Activated T-helper 1 cell treated with anti-CD3 and anti-CD28 coated beads, Interleukin-12 subunit alpha, Interleukin-12 subunit beta, Interleukin-2, Interleukin-4 antibody, amounts not matched to agents 30 ng/mL and 10 ng/mL and 1 ng/mL, durations not matched to agents 14 hours and 24 hours and 36 hours (primary cell): Measurements from ENCODE around the gene ACCS. TPM values are rescaled to one million over a fixed set of nuclear protein-coding genes. Genes with fewer than 3 reads are reported as not detected.

ENCODE experiments used
- DNase-seq: peaks from one replicate; pipeline ENCODE4 v3.0.0; 2021; ENCODE audit warnings: low spot score
- H3K27ac Mint-ChIP-seq: one replicate; pipeline ENCODE4 v1.8.0; 2021; ENCODE audit warnings: mild to moderate bottlenecking, mixed read lengths
- H3K27me3 Mint-ChIP-seq: one replicate; pipeline ENCODE4 v1.8.0; 2022; ENCODE audit warnings: mild to moderate bottlenecking, moderate library complexity, mixed read lengths; ENCODE audit not compliant: insufficient read depth
- H3K36me3 Mint-ChIP-seq: one replicate; pipeline ENCODE4 v1.8.0; 2021; ENCODE audit warnings: low read depth, mixed read lengths
- H3K4me1 Mint-ChIP-seq: one replicate; pipeline ENCODE4 v1.8.0; 2021; ENCODE audit warnings: low read depth, mixed read lengths
- H3K4me3 Mint-ChIP-seq: one replicate; pipeline ENCODE4 v1.8.0; 2021; ENCODE audit warnings: mild to moderate bottlenecking, moderate library complexity, mixed read lengths
- H3K9me3 Mint-ChIP-seq: one replicate; pipeline ENCODE4 v1.8.0; 2021; ENCODE audit warnings: mixed read lengths
- intact Hi-C: fragments of 100-400 bp; cut with micrococcal nuclease; formaldehyde crosslinking; loops from one replicate; pipeline ENCODE4 v1.15.1; 2024
- total RNA-seq: library from RNA; stranded (reverse); gene quantifications from 2 replicates; pipeline ENCODE4 v1.2.3, GENCODE V29; 2022

Gene ACCS
- total RNA-seq, 1 donor from 2014 or later, result 18.1 TPM

DNA sequence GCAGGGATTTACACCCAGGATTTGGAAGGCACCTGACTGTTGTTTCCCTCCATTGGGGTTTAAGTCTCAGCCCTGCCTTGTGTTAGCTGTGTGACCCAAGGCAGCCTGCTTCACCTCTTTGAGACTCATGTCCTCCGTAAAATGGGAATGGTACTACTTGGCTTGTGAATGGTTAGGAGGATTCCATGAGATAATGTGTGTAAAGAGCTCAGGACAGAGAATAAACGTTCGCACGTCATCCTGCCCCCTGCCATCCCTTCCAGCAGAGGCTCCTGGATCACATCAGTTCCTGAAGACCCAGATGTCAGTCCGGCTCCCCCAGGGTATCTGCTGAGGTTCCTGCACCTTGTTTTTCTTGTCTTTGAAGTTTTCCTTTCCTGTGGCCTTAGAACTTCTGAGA is 35.1 kb upstream of the ACCS start:
- no peak overlapping the region for H3K27ac Mint-ChIP-seq
- DNase-seq, result no peak
- peaks cover 3% of the 10 kb centered on the region for H3K9me3 Mint-ChIP-seq

DNA sequence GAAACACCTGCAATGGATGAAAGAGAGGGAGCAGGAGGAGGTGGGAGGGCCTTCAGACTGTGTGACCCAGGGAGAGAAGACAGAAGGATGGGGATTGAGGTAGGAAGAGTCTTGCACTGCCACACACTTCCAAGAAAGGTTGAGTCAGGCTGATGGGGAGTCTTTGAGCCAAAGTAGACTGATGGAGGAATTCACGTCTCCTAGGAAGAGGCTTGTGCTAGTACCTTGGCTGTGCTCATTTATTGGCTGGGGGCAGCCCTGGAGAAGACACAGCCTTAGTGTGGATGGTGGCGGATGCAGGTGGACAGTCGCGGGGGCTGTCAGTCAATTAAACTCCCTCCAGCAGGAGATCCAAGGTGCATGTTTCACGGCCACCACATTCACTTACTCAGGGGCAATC is 34.5 kb upstream of the ACCS start:
- H3K9me3 Mint-ChIP-seq, result no peaks in the 10 kb centered on the region
- no peaks in the 10 kb centered on the region for H3K36me3 Mint-ChIP-seq
- H3K4me3 Mint-ChIP-seq, result no peak overlapping the region
- intact Hi-C loops, result no loop called here
- H3K27ac Mint-ChIP-seq, result no peak overlapping the region
- no peaks in the 10 kb centered on the region for H3K4me1 Mint-ChIP-seq
- peaks cover 8% of the 10 kb centered on the region for H3K27me3 Mint-ChIP-seq
- no peak for DNase-seq

More for the DNA sequence above, 35.1 kb upstream of the ACCS start:
- intact Hi-C loops, result no loop called here
- H3K36me3 Mint-ChIP-seq, result no peaks in the 10 kb centered on the region
- H3K4me3 Mint-ChIP-seq, result no peak overlapping the region
- H3K4me1 Mint-ChIP-seq, result no peaks in the 10 kb centered on the region
- peaks cover 12% of the 10 kb centered on the region for H3K27me3 Mint-ChIP-seq

DNA sequence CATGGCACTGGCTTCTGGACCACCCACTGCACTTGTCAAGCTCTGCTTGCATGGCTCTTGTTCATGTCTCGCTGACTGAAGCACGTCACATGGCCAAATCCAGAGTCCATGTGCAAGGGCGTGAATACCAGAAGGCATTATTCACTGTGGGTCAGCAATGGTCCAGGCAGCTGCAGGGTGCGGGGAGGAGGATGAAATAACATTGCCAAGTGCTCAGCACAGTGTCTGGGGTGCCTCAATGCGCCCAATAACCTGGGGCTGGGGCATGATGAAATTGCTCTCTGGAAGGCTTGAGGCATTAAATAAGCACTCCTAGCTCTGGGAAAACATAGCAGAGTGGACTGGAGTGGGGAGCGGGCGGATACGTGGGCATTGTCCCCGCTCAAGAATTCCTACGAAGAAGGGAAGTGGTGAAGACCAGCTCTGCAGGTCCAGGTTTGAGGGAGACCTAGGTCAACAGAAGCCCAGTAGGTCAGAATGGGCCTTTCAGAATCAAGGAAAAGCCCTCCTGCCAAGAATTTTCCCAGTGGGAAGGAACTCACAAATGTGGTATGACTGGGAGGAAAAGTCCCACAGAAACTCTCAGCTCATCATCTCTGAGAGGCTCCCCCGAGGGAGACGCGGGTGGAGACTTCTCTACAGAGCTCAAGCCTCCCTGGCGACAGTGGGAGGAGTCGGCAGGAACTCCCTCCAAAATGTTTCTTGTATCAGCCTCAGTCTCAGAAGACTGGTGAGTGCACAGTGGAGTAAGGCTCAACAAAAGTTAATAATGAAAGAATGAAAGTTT is 33.6 kb upstream of the ACCS start:
- no peak overlapping the region for H3K27ac Mint-ChIP-seq
- H3K36me3 Mint-ChIP-seq, result no peaks in the 10 kb centered on the region
- no peaks in the 10 kb centered on the region for H3K4me1 Mint-ChIP-seq
- H3K9me3 Mint-ChIP-seq, result no peaks in the 10 kb centered on the region
- H3K4me3 Mint-ChIP-seq, result no peak overlapping the region
- H3K27me3 Mint-ChIP-seq, result peaks cover 4% of the 10 kb centered on the region
- intact Hi-C loops, result no loop called here
- no peak for DNase-seq

DNA sequence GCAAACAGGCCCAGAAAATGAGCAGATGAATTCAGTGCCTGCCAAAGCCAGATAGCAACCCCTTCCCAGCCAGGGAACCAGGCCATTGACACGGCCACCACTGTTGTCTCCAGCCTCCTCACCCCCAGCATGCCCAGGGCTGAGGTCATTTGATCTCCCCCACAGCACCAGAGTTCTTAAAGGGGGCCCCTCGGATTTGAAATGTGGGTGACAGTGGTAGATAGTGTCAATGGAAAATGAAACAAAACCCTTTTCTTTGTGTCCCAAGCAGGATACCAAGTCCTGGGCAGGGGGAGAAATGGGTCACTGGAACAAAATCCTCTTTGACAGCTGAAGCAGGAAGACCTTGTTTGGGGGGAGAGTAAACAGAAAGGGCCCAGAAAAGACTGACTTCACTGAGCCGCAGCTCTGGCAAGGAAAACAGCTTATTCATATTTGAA is 32.6 kb upstream of the ACCS start:
- intact Hi-C loops, result no loop called here
- H3K4me1 Mint-ChIP-seq, result no peaks in the 10 kb centered on the region
- H3K27me3 Mint-ChIP-seq, result peaks cover 4% of the 10 kb centered on the region
- DNase-seq, result no peak
- H3K36me3 Mint-ChIP-seq, result no peaks in the 10 kb centered on the region
- H3K4me3 Mint-ChIP-seq, result no peak overlapping the region
- no peaks in the 10 kb centered on the region for H3K9me3 Mint-ChIP-seq
- H3K27ac Mint-ChIP-seq, result no peak overlapping the region

DNA sequence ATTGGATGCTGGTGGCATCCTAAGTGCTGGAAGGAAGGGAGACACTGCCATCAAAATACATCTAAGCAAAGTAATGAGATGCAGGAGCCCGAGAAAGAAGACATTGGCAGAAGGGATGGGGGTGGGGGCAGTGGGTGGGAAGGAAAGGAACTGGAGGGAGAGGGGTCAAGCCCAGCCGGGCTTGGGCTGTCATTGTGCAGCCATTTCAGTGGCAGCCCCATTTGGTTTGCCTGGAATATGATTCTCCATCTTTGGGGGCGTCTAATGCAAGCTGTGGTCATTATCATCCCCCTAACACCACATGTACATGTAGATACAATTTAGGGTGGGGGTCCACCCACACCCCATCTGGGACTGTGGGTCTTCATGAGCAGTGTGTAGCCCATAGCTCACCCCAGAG is 32.2 kb upstream of the ACCS start:
- no peaks in the 10 kb centered on the region for H3K9me3 Mint-ChIP-seq
- H3K4me3 Mint-ChIP-seq, result no peak overlapping the region
- intact Hi-C loops, result no loop called here
- H3K27me3 Mint-ChIP-seq, result peaks cover 4% of the 10 kb centered on the region
- H3K36me3 Mint-ChIP-seq, result no peaks in the 10 kb centered on the region
- no peaks in the 10 kb centered on the region for H3K4me1 Mint-ChIP-seq
- no peak for DNase-seq
- H3K27ac Mint-ChIP-seq, result no peak overlapping the region

DNA sequence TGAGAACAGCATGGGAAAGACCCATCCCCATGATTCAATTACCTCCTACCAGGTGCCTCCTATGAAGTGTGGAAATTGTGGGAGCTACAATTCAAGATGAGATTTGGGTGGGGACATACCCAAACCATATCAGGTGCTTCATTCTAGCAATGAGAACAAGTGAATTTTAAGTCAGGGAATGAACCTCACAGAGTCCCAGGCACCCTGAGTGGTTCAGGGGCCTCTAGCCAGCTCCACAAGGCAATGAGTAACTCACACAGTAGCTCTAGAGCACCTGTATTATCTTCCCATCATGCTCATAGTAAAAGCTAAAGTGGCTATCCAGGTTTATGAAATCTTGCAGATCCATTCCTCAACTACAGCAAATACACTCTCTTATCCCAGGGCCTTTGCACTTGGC is 31.4 kb upstream of the ACCS start:
- no peak overlapping the region for H3K27ac Mint-ChIP-seq
- peaks cover 4% of the 10 kb centered on the region for H3K27me3 Mint-ChIP-seq
- no peaks in the 10 kb centered on the region for H3K36me3 Mint-ChIP-seq
- no peak overlapping the region for H3K4me3 Mint-ChIP-seq
- intact Hi-C loops, result no loop called here
- no peak for DNase-seq
- no peaks in the 10 kb centered on the region for H3K4me1 Mint-ChIP-seq
- H3K9me3 Mint-ChIP-seq, result no peaks in the 10 kb centered on the region

DNA sequence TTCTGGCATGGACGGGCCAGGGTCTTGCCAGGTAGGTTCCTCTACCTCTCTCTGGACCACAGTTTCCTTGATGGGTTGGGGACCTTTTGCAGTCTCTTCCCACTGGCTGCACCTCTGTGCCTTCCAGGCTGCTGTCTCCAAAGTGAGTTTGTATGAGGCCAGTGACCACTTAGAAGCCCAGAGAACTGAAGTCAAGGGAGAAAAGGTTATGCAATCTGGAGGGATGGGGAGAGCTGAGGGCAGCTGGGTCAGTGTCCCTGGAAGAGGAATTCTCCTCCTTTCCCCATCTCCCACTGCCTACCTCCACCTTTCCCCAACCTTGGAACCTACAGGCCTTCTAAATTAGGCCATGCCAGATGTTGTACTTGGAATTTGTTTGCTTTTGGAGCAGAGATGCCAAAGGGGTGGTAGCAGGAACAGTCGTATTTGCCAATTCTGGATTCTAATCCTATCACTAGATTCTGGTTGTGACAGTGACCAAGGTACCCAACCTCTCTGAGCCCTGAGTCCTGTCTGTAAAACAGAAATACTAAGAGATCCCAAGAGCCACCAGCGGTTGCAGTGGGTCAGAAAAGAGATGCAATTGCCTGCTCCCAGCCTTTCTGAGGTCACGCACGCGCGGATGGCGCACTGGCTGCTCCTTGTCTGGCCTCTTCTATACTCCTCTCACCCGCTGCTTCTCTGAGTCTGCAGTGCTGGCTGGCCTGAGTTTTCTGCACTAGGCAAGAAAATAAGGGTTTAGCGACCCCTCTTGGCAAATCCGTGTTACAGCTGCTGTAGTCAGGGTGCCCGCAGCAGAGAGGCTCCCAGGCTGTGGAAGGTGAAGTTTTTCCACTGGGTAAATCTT is 29.0 kb upstream of the ACCS start:
- H3K4me3 Mint-ChIP-seq, result no peak overlapping the region
- H3K27me3 Mint-ChIP-seq, result peaks cover 7% of the 10 kb centered on the region
- no peak overlapping the region for H3K27ac Mint-ChIP-seq
- no peaks in the 10 kb centered on the region for H3K36me3 Mint-ChIP-seq
- intact Hi-C loops, result loop anchor here (1.0 kb wide), 2 partner anchors 147 to 393 kb away; no protein-coding TSS in a partner anchor
- DNase-seq, result peak; percentile 11
- peaks cover 9% of the 10 kb centered on the region for H3K9me3 Mint-ChIP-seq
- no peaks in the 10 kb centered on the region for H3K4me1 Mint-ChIP-seq

DNA sequence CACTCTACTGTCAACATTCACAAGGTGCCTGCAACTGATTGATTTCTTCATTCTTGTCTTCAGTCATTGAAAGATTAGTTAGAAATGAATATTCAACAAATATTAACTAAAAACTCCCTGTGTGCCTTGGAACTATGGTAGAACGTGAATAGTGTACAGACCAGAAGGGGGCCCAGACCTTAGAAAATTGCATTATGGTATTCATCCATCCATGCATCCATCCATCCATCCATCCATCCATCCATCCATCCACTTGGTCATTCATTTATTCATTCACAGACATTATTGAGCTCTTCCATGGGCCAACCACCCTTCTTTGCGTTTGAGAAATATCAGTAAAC is 28.4 kb upstream of the ACCS start:
- H3K4me3 Mint-ChIP-seq, result no peak overlapping the region
- no peak for DNase-seq
- H3K36me3 Mint-ChIP-seq, result no peaks in the 10 kb centered on the region
- H3K9me3 Mint-ChIP-seq, result peaks cover 9% of the 10 kb centered on the region
- no peak overlapping the region for H3K27ac Mint-ChIP-seq
- H3K4me1 Mint-ChIP-seq, result no peaks in the 10 kb centered on the region
- intact Hi-C loops, result loop anchor here (1.0 kb wide), 2 partner anchors 147 to 393 kb away; no protein-coding TSS in a partner anchor
- peaks cover 7% of the 10 kb centered on the region for H3K27me3 Mint-ChIP-seq

DNA sequence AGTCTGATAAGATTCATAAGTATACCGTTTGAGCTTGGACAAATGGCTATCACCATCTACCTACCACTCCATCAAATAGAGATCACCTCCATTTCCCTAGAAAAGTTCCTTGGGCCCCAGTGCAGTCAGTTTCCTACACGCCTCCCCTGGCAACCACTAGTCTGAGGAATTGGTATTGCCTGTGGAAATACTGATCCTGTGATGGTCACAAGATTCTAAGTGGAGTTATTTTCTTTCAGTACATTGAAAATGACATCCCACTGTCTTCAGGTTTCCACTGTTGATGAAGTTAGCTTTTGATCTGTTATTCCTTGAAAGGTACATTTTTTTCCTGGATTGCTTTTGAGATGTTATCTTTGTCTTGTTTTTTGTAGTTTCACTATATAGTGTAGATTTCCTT is 22.9 kb upstream of the ACCS start:
- DNase-seq, result no peak
- intact Hi-C loops, result no loop called here
- H3K4me1 Mint-ChIP-seq, result no peaks in the 10 kb centered on the region
- no peaks in the 10 kb centered on the region for H3K36me3 Mint-ChIP-seq
- no peak overlapping the region for H3K4me3 Mint-ChIP-seq
- H3K9me3 Mint-ChIP-seq, result peaks cover 9% of the 10 kb centered on the region
- H3K27ac Mint-ChIP-seq, result no peak overlapping the region
- peaks cover 8% of the 10 kb centered on the region for H3K27me3 Mint-ChIP-seq

DNA sequence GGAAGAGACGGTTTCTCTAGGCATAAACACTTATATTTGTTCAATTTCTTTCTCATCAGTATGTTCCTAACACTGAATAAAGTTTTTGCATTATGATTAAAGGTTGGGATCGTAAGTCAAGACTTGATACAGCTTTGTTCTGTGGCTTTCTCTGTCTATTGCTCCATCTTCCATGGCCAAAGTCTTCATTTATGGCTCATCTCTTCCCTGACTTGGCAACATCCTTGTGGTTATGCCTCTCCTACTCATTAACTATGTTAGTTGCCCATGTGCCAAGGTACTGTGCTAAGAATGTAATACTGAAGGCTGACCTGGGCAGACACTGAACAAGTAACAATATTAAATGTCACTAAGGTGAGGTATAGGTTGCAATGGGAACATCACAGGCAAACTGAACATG is 19.9 kb upstream of the ACCS start:
- no peaks in the 10 kb centered on the region for H3K36me3 Mint-ChIP-seq
- H3K4me3 Mint-ChIP-seq, result no peak overlapping the region
- peaks cover 3% of the 10 kb centered on the region for H3K9me3 Mint-ChIP-seq
- no peak overlapping the region for H3K27ac Mint-ChIP-seq
- intact Hi-C loops, result no loop called here
- peaks cover 2% of the 10 kb centered on the region for H3K27me3 Mint-ChIP-seq
- no peaks in the 10 kb centered on the region for H3K4me1 Mint-ChIP-seq
- DNase-seq, result no peak

DNA sequence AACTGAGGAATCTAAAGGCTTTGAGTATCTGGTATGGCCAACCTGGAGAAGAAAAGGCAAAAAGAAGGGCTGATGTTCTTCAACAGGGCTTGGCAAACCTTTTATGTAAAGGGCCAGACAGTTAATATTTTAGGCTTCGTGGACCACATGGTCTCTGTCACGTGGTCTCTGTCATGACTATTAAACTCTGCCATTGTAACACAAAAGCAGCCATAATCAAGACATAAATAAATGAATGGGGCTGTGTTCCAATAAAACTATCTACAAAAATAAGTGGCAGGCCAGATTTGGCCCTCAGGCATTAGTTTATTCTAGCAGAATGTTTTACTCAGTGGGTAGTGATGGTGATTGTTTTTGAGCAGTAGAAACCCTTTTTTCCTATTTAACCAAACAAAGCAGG is 18.8 kb upstream of the ACCS start:
- H3K36me3 Mint-ChIP-seq, result no peaks in the 10 kb centered on the region
- DNase-seq, result no peak
- H3K27ac Mint-ChIP-seq, result no peak overlapping the region
- H3K4me3 Mint-ChIP-seq, result no peak overlapping the region
- no peaks in the 10 kb centered on the region for H3K9me3 Mint-ChIP-seq
- intact Hi-C loops, result no loop called here
- H3K27me3 Mint-ChIP-seq, result peaks cover 3% of the 10 kb centered on the region
- H3K4me1 Mint-ChIP-seq, result no peaks in the 10 kb centered on the region

DNA sequence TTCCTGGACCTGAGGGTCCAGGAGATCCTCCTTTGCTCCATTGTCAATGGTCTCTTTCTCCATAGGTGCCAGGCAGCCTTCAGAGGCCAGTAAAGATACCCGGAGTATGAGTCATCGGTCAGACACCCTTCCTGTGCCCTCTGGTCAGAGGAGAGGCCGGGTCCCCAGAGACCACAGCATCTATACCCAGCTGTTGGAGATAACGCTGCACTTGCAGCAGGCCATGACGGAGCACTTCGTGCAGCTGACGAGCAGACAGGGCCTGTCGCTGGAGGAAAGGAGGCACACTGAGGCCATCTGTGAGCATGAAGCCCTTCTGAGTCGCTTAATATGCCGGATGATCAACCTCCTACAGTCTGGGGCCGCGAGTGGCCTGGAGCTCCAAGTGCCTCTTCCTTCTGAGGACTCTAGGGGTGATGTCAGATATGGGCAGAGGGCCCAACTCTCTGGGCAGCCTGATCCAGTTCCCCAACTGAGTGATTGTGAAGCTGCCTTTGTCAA is 18.1 kb upstream of the ACCS start, which contains the start of gene ACCSL:
TSS of gene ACCSL (plus strand) at position 51 of the 501 bp plus-strand sequence. CDS start at position 107, 56 bp downstream.
- DNase-seq, result no peak
- intact Hi-C loops, result no loop called here
- H3K4me3 Mint-ChIP-seq, result no peak within 1 kb of the TSS
- H3K27me3 Mint-ChIP-seq, result peaks cover 3% of the 10 kb centered on the region
- no peaks in the 10 kb centered on the region for H3K36me3 Mint-ChIP-seq
- H3K4me1 Mint-ChIP-seq, result no peaks in the 10 kb centered on the region
- no peaks in the 10 kb centered on the region for H3K9me3 Mint-ChIP-seq
- no peak within 1 kb of the TSS for H3K27ac Mint-ChIP-seq

DNA sequence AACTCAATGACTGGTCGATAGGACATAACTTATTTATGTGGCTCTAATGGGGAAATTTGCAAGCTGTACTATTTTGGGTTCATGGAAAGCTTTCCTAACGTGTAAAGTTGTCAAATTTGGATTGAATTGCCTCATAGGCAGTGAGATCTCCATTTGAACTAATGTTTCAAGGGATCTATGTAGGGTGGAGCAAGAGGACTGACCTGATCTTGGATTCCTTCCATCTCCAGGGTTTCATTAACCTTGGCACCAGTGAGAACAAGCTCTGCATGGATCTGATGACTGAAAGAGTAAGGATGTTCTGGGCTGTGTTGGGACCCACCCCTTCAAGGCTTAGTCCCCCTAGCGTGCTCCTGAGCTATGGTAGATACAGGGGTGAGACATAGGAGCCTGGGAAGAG is 16.2 kb upstream of the ACCS start:
- peaks cover 4% of the 10 kb centered on the region for H3K27me3 Mint-ChIP-seq
- no peak for DNase-seq
- H3K4me3 Mint-ChIP-seq, result no peak overlapping the region
- H3K36me3 Mint-ChIP-seq, result no peaks in the 10 kb centered on the region
- intact Hi-C loops, result no loop called here
- no peaks in the 10 kb centered on the region for H3K9me3 Mint-ChIP-seq
- no peak overlapping the region for H3K27ac Mint-ChIP-seq
- no peaks in the 10 kb centered on the region for H3K4me1 Mint-ChIP-seq
